Ishikawa (cell line): ENCODE data around the gene PDE6A.

Source experiments
- REST ChIP-seq: IDR thresholded peaks from 2 replicates; pipeline ENCODE4 v1.6.1; 2012; ENCODE audit warnings: low read depth, mild to moderate bottlenecking
- TAF1 ChIP-seq: IDR thresholded peaks from 2 replicates; pipeline ENCODE4 v1.6.1; 2012; ENCODE audit warnings: low read depth, mild to moderate bottlenecking

DNA sequence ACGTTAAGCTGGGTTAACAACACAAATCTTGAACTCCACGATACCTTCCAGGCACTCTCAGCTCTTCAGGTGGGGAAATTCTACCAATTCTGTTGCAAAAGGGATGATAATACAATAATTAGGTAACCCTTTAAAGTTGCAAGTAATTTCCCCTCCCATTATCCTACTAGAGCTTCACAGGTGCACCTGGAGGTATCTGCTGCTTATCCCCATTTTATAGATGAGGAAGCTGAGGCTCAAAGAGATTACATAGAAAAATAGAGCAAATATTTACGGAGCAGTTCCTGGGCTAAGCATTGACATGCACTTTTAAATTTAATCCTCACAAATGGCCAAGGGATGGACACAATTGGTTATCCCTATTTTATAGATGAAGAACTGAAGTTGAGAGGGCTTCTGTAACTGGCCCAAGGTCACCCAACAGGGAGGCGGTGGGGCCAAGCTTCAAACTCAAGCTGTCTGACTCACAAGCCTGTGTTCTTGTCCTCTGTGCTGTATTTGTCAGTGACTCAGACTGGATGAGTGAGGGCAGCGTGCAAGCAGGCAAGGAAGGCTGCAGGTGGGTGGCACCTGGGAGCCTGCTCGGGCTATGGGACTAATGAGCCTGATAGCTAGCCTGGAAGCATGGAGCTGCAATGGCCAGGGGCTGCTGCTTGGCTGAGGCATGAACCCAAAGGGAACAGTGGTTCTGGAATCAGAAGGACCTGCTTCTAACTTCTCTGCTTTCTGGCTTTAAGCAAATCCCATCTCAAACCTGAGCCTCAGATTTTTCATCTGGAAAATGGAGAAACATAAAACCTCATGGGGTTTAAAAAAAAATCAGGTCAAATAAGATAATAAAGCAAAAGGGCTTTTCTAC is 105.5 kb downstream of the PDE6A start:
- no peak for TF ChIP-seq TAF1
- no peak for TF ChIP-seq REST
